GM23248 (cell line): ENCODE data around the gene PPP2R5C. TPM values are rescaled to one million over a fixed set of nuclear protein-coding genes. Genes with fewer than 3 reads are reported as not detected.

Experiments
- DNase-seq: peaks from one replicate; pipeline ENCODE4 v3.0.0-alpha.2; 2015
- H2AFZ ChIP-seq: fragments of 200-600 bp; sonication (generic); 2 replicates; pipeline ENCODE4 v1.6.1; 2016; ENCODE audit warnings: antibody characterized with exemption
- H3F3A ChIP-seq: fragments of 200-600 bp; sonication (generic); 2 replicates; pipeline ENCODE4 v1.6.1; 2016; ENCODE audit warnings: mild to moderate bottlenecking, antibody characterized with exemption, mixed run types; ENCODE audit not compliant: insufficient read depth
- H3K27ac ChIP-seq: fragments of 200-600 bp; sonication (generic); 2 replicates; pipeline ENCODE4 v1.5.1; 2016; ENCODE audit warnings: mild to moderate bottlenecking
- H3K27me3 ChIP-seq: fragments of 200-600 bp; sonication (generic); replicated peaks from 2 replicates; pipeline ENCODE4 v1.6.1; 2016; ENCODE audit warnings: mild to moderate bottlenecking; ENCODE audit not compliant: insufficient read depth
- H3K36me3 ChIP-seq: fragments of 200-600 bp; sonication (generic); 2 replicates; pipeline ENCODE4 v1.6.1; 2016; ENCODE audit warnings: low read depth, mild to moderate bottlenecking
- H3K4me1 ChIP-seq: fragments of 200-600 bp; sonication (generic); 2 replicates; pipeline ENCODE4 v1.6.1; 2016; ENCODE audit warnings: mild to moderate bottlenecking; ENCODE audit not compliant: insufficient read depth
- H3K4me2 ChIP-seq: fragments of 200-600 bp; sonication (generic); one replicate; pipeline ENCODE4 v1.6.1; 2016; ENCODE audit warnings: mild to moderate bottlenecking; ENCODE audit not compliant: unreplicated experiment
- H3K4me3 ChIP-seq: fragments of 200-600 bp; sonication (generic); 2 replicates; pipeline ENCODE4 v1.5.1; 2016; ENCODE audit warnings: mild to moderate bottlenecking
- H3K79me2 ChIP-seq: fragments of 200-600 bp; sonication (generic); 2 replicates; pipeline ENCODE4 v1.6.1; 2016; ENCODE audit warnings: mild to moderate bottlenecking; ENCODE audit not compliant: insufficient read depth
- H3K9ac ChIP-seq: fragments of 200-600 bp; sonication (generic); 2 replicates; pipeline ENCODE4 v1.6.1; 2016; ENCODE audit warnings: mild to moderate bottlenecking
- H3K9me2 ChIP-seq: fragments of 200-600 bp; sonication (generic); 2 replicates; pipeline ENCODE4 v1.6.1; 2016; ENCODE audit warnings: mixed run types, mild to moderate bottlenecking, moderate library complexity; ENCODE audit not compliant: insufficient read depth
- H3K9me3 ChIP-seq: fragments of 200-600 bp; sonication (generic); one replicate; pipeline ENCODE4 v1.6.1; 2017; ENCODE audit warnings: low read depth
- H4K20me1 ChIP-seq: fragments of 200-600 bp; sonication (generic); 2 replicates; pipeline ENCODE4 v1.6.0; 2016; ENCODE audit not compliant: insufficient read depth
- EZH2 ChIP-seq: fragments of 200-600 bp; sonication (generic); IDR thresholded peaks from 2 replicates; pipeline ENCODE4 v1.6.1; 2018; ENCODE audit warnings: antibody characterized with exemption, mild to moderate bottlenecking; ENCODE audit not compliant: insufficient read depth, poor library complexity, severe bottlenecking
- EZH2phosphoT487 ChIP-seq: fragments of 200-600 bp; sonication (generic); IDR thresholded peaks from 2 replicates; pipeline ENCODE4 v1.6.1; 2018; ENCODE audit warnings: antibody characterized with exemption, moderate library complexity, mild to moderate bottlenecking, low read depth; ENCODE audit not compliant: insufficient read depth
- WGBS, 2 experiments: methylation state at CpG; one replicate each; pipeline ENCODE4 v1.1.6; 2015 to 2017; ENCODE audit warnings: low lambda C conversion rate in 2 of 2, low coverage in 1 of 2; ENCODE audit errors: missing lambda C conversion rate in 2 of 2; 5-methylcytosine and 5-hydroxymethylcytosine counted together
- in situ Hi-C: fragments of 300-500 bp; cut with MboI; formaldehyde crosslinking; loops from 2 replicates; pipeline ENCODE4 v1.15.0; 2020
- polyA plus RNA-seq: library from polyadenylated mRNA; unstranded; fragments of >200 nt; fragmentation: Nextera tagmentation; extraction: Ambion mirVana; gene quantifications from 2 replicates; pipeline ENCODE4 v1.2.1, GENCODE V29; 2016
- total RNA-seq: library from RNA; depleted of rRNA; stranded (reverse); fragments of >200 nt; shearing (Covaris generic); gene quantifications from 2 replicates; pipeline ENCODE4 v1.2.3, GENCODE V29; 2014

PPP2R5C gene
- total and polyA plus RNA-seq, 2 experiments from 2014 or later: 76.3 to 77.9 TPM

DNA sequence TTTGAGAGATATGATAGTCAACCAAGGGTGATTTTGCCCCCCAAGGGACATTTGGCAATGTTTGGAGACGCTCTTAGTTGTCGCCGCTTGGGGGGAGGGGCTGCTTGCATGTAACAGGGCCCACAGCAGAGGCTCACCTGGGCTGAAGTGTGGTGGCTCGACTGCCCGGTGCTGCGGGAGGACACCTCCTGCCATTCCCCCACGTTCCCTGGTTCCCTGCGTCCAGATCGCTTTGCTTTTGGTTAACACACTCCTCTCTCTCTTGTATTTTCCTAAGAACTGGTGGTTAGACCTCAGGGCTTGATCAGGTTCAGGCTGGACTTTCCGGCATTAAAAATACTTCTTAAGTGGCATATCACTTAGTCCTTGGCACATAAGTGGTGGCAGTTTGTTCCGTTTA, 18.9 kb downstream of the PPP2R5C start:
- H4K20me1 ChIP-seq: no peaks in the 10 kb centered on the region
- no peaks in the 10 kb centered on the region for H3F3A ChIP-seq
- H3K27me3 ChIP-seq: peaks cover 10% of the 10 kb centered on the region
- no peak overlapping the region for H3K9ac ChIP-seq
- H3K79me2 ChIP-seq: no peaks in the 10 kb centered on the region
- no peak overlapping the region for H3K4me3 ChIP-seq
- no peaks in the 10 kb centered on the region for H3K9me2 ChIP-seq
- DNase-seq: no peak
- 77 to 79% methylated on average over 11 of the region's 11 CpGs for WGBS, 2 experiments
- in situ Hi-C loops: no loop called here
- H3K4me1 ChIP-seq: no peaks in the 10 kb centered on the region
- H3K9me3 ChIP-seq: no peaks in the 10 kb centered on the region
- H3K4me2 ChIP-seq: no peak overlapping the region
- no peaks in the 10 kb centered on the region for H3K36me3 ChIP-seq
- H2AFZ ChIP-seq: no peak overlapping the region
- TF ChIP-seq EZH2phosphoT487 (no peak), EZH2 (no peak)
- no peak overlapping the region for H3K27ac ChIP-seq

DNA sequence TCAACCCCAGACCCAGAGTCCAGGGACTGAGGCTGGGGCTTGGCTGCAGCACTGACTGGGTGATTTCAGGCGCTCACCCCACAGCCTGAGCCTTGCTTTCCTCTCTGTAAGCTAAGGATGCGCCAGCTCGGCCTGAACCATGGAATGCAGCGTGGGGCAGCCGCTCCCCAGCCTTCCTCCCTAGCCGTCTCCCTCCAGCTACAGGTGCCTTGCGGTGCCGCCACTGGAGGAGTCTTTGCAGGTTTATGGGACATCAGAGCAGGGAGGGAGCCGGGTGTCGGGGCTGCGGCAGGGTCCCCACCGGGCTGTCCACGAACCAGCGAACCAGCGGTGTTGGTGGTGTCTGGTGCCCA, 19.4 kb downstream of the PPP2R5C start:
- TF ChIP-seq EZH2: no peak
- no peak for TF ChIP-seq EZH2phosphoT487
- WGBS, 2 experiments: 19 to 32% methylated on average over 15 of the region's 15 CpGs
- H3K27me3 ChIP-seq: peaks cover 10% of the 10 kb centered on the region
- H3K4me2 ChIP-seq: peak overlapping the region; percentile 96
- H3K4me3 ChIP-seq: peak overlapping the region; percentile 75
- no peaks in the 10 kb centered on the region for H3K9me2 ChIP-seq
- no peaks in the 10 kb centered on the region for H3F3A ChIP-seq
- in situ Hi-C loops: no loop called here
- no peaks in the 10 kb centered on the region for H3K36me3 ChIP-seq
- peak; percentile 8 for DNase-seq
- no peak overlapping the region for H3K9ac ChIP-seq
- no peaks in the 10 kb centered on the region for H3K79me2 ChIP-seq
- H4K20me1 ChIP-seq: no peaks in the 10 kb centered on the region; the same call in 1 of the 2 replicates
- H2AFZ ChIP-seq: no peak overlapping the region
- no peaks in the 10 kb centered on the region for H3K4me1 ChIP-seq
- no peak overlapping the region for H3K27ac ChIP-seq
- no peaks in the 10 kb centered on the region for H3K9me3 ChIP-seq

DNA sequence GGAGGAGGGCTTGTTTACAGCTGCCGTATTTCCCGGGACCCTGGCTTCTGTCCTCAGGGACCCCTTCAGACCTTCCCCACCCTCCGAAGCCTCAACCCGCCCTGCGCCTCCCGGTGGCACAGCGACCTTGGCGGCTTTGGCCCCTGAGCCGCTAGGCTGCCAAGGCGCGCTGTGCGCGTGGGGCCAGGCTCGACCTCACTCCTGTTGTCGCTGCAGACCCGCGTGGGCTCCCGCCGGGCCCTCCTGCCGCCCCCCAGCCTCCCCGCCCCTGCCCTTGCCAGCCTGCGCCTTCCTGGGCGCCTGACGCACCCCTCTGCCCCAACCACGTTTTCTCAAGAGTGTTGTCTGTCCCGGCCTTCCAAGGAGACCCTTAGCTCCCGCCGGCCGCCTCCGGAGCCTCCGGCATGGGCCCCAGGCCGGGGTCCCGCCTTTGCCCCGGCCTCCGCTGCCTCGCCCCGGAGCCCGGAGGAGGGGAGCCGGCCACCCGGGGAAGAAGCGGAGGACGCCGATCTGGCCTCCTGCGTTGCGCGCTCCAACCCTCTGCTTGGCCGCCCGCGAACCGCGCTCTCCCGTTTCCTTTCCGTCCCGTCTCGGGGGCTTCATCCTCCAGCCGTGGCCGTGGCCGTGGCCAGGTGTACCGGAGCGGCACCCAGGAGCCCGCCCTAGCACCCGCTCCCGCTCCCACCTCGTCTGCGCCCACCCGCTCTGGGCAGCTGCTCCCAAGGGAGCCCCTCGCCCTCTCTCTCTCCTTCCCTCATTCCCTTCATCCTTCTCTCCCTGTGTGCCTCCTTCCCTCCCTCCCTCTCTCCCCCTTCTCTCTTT, 19.9 kb downstream of the PPP2R5C start:
- Histone ChIP-seq H4K20me1 (no peaks in the 10 kb centered on the region; the same call in 1 of the 2 replicates), H3K27ac (no peak overlapping the region), H3K36me3 (no peaks in the 10 kb centered on the region), H3K79me2 (no peaks in the 10 kb centered on the region), H3K9ac (peak overlapping the region; percentile 45), H2AFZ (peak overlapping the region; percentile 53), H3K27me3 (peaks cover 10% of the 10 kb centered on the region), H3K4me3 (peak overlapping the region; percentile 75), H3K9me2 (no peaks in the 10 kb centered on the region), H3K4me1 (no peaks in the 10 kb centered on the region), H3K9me3 (no peaks in the 10 kb centered on the region), H3K4me2 (peak overlapping the region; percentile 96), H3F3A (no peaks in the 10 kb centered on the region)
- TF ChIP-seq EZH2: no peak
- no peak for TF ChIP-seq EZH2phosphoT487
- in situ Hi-C loops: no loop called here
- DNase-seq: peak; percentile 62
- 1% methylated on average over 34 to 54 of the region's 67 CpGs for WGBS, 2 experiments

DNA sequence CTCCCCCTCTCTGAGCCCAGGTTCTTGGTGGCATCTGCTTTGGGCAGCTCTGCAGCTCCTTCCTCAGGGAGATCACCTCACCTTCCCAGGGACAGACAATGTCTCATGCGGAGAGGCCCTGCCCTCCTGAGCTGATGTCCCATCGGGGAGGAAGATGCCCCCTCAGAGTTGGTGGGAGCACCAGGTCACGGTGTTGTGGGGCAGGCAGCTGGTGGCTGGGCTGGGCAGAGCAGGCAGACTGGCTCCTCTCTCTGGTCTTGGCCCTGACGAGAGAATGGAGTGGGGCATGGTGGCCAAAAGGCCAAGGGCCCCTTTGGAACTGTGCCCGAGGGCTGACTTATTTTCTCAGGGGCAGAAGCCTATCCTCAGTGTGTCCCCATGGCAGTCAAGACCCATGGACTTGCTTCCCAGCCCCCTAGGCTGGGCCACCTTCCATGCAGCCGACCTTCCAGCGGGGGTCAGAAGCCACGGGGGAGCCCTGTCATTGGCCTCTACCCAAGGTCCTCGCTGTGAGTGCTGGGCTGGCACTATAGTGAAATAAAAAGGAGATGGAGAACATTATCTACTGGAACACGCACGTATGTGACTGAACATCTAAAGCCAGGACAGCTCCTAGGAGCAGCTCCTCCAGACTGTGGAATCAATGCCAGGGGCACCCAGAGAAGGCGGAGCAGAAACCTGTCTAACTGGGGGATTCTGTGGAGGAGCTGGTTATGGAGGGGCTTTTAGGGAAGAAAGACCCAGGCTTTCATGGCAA, 21.9 kb downstream of the PPP2R5C start:
- 89 to 98% methylated on average over 12 of the region's 12 CpGs for WGBS, 2 experiments
- TF ChIP-seq EZH2 (no peak), EZH2phosphoT487 (no peak)
- in situ Hi-C loops: no loop called here

More for the DNA sequence above, 21.9 kb downstream of the PPP2R5C start:
- Histone ChIP-seq H3F3A (no peaks in the 10 kb centered on the region), H3K4me1 (0 out of 2 replicates have a peak, but pooled peaks cover 1% of the 10 kb centered on the region), H3K9ac (no peak overlapping the region), H3K79me2 (no peaks in the 10 kb centered on the region), H3K27ac (no peak overlapping the region), H3K4me2 (no peak overlapping the region), H4K20me1 (no peaks in the 10 kb centered on the region; the same call in 1 of the 2 replicates), H3K9me2 (no peaks in the 10 kb centered on the region), H3K4me3 (no peak overlapping the region), H2AFZ (no peak overlapping the region), H3K9me3 (no peaks in the 10 kb centered on the region), H3K36me3 (no peaks in the 10 kb centered on the region), H3K27me3 (peaks cover 10% of the 10 kb centered on the region)
- DNase-seq: no peak
